K562 (cell line): ENCODE data around the gene HEXIM1. TPM values are rescaled to one million over a fixed set of nuclear protein-coding genes. Genes with fewer than 3 reads are reported as not detected.

Experiments used
- EHMT2 ChIP-seq: fragments of 450-650 bp; IDR thresholded peaks from 2 replicates; pipeline ENCODE4 v1.6.1; 2018; ENCODE audit warnings: antibody characterized with exemption
- HEY1 ChIP-seq: fragments of 250-450 bp; sonication (Bioruptor Pico); IDR thresholded peaks from 2 replicates; pipeline ENCODE4 v1.5.0; 2020; ENCODE audit warnings: mild to moderate bottlenecking, moderate library complexity, borderline replicate concordance
- HOXB6 ChIP-seq: fragments of 250-450 bp; sonication (Bioruptor Pico); IDR thresholded peaks from 2 replicates; pipeline ENCODE4 v1.5.1; 2022; ENCODE audit warnings: mild to moderate bottlenecking, borderline replicate concordance
- KHSRP ChIP-seq: fragments of 450-650 bp; IDR thresholded peaks from 2 replicates; pipeline ENCODE4 v1.6.1; 2017
- RBM17 ChIP-seq: fragments of 200-400 bp; formaldehyde crosslinking; IDR thresholded peaks from 2 replicates; pipeline ENCODE4 v1.6.1; 2017; ENCODE audit warnings: low read depth, mild to moderate bottlenecking, low read length, borderline replicate concordance
- ZNF184 ChIP-seq: sonication (generic); formaldehyde crosslinking; IDR thresholded peaks from 2 replicates; pipeline ENCODE4 v1.5.0; 2020; ENCODE audit warnings: missing genetic modification reagents
- polyA plus RNA-seq, 8 experiments: library from polyadenylated mRNA; depleted of rRNA in 4 of 8; stranded (reverse) in 5 of 8; unstranded in 3 of 8; fragments of >200 nt; fragmentation: Nextera tagmentation in 2 of 8; fragmentation: Illumina TruSeq in 1 of 8; extraction: Ambion mirVana in 2 of 8; extraction: Trizol in 1 of 8; gene quantifications; 2 replicates each; pipeline versions ENCODE4 v1.2.1 to v1.2.3, GENCODE V29; 2011 to 2014; ENCODE audit warnings: inconsistent platforms in 1 of 8, missing spikeins in 1 of 8
- total RNA-seq, 7 experiments: library from RNA; depleted of rRNA in 6 of 7; stranded (reverse); fragments of >200 nt in 6 of 7; fragmentation: Illumina TruSeq in 2 of 7; extraction: Trizol in 2 of 7; gene quantifications; 2 replicates each; pipeline versions ENCODE4 v1.2.1 to v1.2.3, GENCODE V29; 2011 to 2021; ENCODE audit warnings: low replicate concordance in 1 of 7
- TF ChIP-seq, protein P1 (sequence below), 2 experiments: fragments of 450-650 bp; IDR thresholded peaks; 2 replicates each; pipeline ENCODE4 v1.6.1; 2016; ENCODE audit warnings: mild to moderate bottlenecking in 2 of 2, borderline replicate concordance in 1 of 2, low read depth in 1 of 2, moderate library complexity in 1 of 2
- TF ChIP-seq, protein P2 (sequence below), 2 experiments: fragments of 450-650 bp; formaldehyde crosslinking in 1 of 2; IDR thresholded peaks; 2 replicates each; pipeline versions ENCODE4 v1.4.0 to v1.6.1; 2014 to 2020; ENCODE audit warnings: mild to moderate bottlenecking in 2 of 2, borderline replicate concordance in 1 of 2, low read depth in 1 of 2

HEXIM1 gene
- total and polyA plus RNA-seq, 9 of the 15 experiments (the other 6 are each of a cell fraction or from before 2014, with no cell fraction given), result 1.4 to 28.3 (median 9.1) TPM

DNA sequence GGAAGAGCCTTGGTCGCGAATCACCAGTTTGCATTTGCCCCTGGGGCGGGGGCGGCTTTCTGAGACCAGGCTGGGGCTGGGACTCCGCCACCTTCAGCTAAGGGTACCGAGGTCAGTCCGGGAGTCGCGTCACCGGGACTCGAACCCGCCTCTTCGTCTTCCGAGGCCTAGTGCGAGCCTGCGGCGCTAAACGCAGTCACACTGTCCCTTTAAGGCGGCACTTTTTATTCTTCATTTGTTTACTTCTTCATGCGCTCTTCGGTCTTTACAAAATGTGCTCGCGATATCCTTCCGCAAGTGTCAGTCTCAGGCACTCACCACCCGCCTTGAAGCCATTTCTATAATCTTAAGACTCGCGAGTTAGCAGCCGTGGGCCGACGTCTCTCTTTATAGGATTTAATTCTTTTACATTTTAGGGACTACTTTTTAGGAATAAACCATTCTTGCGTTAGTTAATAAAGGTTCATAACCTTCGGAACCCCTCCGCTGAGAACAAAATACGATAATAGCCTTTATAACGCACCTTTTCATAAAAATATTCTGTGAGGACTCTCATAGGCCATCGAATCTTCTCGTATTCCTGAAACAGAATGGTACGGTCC is 593 bp upstream of the HEXIM1 start (continued):
- TF ChIP-seq, protein P1, sequence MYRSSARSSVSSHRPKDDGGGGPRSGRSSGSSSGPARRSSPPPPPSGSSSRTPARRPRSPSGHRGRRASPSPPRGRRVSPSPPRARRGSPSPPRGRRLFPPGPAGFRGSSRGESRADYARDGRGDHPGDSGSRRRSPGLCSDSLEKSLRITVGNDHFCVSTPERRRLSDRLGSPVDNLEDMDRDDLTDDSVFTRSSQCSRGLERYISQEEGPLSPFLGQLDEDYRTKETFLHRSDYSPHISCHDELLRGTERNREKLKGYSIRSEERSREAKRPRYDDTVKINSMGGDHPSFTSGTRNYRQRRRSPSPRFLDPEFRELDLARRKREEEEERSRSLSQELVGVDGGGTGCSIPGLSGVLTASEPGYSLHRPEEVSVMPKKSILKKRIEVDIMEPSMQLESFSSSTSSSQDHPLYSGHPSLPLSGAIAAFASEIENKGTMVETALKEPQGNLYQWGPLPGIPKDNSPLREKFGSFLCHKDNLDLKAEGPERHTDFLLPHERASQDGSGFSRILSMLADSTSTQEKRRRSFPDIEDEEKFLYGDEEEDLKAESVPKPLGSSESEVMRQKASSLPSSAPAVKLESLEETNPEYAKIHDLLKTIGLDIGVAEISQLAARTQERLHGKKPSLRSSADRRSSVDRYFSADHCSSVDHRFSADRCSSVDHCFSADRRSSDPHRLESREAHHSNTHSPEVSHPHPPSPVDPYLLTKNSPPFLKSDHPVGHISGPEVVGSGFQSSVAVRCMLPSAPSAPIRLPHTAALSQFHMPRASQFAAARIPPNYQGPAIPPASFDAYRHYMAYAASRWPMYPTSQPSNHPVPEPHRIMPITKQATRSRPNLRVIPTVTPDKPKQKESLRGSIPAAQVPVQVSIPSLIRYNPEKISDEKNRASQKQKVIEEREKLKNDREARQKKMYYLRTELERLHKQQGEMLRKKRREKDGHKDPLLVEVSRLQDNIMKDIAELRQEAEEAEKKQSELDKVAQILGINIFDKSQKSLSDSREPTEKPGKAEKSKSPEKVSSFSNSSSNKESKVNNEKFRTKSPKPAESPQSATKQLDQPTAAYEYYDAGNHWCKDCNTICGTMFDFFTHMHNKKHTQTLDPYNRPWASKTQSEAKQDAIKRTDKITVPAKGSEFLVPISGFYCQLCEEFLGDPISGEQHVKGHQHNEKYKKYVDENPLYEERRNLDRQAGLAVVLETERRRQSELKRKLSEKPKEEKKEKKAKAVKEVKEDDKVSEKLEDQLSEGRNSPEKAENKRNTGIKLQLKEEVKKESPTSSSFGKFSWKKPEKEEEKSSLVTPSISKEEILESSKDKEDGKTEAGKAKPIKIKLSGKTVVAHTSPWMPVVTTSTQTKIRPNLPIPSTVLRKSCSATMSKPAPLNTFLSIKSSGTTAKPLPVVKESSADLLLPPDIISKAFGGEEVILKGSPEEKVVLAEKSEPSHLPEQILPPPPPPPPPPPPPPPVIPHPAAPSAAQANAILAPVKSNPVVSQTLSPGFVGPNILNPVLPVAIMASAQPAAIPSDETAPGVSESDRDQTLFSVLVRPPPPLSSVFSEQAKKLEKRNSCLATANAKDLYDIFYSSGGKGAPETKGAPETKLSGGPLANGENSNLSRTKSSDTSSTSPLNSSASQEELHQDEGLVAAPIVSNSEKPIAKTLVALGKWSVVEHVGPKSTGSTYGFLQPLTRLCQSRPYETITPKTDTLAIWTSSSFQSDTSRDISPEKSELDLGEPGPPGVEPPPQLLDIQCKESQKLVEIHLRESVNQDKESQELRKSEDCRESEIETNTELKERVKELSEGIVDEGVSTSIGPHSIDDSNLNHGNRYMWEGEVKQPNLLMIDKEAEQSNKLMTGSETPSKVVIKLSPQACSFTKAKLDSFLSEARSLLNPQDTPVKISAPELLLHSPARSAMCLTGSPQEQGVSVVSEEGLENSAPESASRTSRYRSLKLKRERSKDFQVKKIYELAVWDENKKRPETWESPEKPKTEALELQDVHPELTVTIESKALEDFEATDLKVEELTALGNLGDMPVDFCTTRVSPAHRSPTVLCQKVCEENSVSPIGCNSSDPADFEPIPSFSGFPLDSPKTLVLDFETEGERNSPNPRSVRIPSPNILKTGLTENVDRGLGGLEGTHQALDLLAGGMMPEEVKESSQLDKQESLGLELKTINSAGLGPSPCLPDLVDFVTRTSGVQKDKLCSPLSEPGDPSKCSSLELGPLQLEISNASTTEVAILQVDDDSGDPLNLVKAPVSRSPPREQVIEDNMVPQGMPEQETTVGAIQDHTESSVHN (IDR thresholded peaks at IDR 0.05; ENCODE audit: borderline replicate concordance in 1 of 2, low read depth in 1 of 2), result peak in 1 of 2 experiments; percentile 68; a peak in 1 of 4 replicates
- TF ChIP-seq, protein P2, sequence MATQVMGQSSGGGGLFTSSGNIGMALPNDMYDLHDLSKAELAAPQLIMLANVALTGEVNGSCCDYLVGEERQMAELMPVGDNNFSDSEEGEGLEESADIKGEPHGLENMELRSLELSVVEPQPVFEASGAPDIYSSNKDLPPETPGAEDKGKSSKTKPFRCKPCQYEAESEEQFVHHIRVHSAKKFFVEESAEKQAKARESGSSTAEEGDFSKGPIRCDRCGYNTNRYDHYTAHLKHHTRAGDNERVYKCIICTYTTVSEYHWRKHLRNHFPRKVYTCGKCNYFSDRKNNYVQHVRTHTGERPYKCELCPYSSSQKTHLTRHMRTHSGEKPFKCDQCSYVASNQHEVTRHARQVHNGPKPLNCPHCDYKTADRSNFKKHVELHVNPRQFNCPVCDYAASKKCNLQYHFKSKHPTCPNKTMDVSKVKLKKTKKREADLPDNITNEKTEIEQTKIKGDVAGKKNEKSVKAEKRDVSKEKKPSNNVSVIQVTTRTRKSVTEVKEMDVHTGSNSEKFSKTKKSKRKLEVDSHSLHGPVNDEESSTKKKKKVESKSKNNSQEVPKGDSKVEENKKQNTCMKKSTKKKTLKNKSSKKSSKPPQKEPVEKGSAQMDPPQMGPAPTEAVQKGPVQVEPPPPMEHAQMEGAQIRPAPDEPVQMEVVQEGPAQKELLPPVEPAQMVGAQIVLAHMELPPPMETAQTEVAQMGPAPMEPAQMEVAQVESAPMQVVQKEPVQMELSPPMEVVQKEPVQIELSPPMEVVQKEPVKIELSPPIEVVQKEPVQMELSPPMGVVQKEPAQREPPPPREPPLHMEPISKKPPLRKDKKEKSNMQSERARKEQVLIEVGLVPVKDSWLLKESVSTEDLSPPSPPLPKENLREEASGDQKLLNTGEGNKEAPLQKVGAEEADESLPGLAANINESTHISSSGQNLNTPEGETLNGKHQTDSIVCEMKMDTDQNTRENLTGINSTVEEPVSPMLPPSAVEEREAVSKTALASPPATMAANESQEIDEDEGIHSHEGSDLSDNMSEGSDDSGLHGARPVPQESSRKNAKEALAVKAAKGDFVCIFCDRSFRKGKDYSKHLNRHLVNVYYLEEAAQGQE (IDR thresholded peaks at IDR 0.05; ENCODE audit: borderline replicate concordance), result 0 out of 2 replicates have a peak, but pooled peaks have one; percentile 3
- TF ChIP-seq, protein P2 (CRISPR knock-in tag; IDR thresholded peaks at IDR 0.05; ENCODE audit: low read depth), result no peak
- TF ChIP-seq ZNF184, result no peak
- TF ChIP-seq HEY1, result no peak
- no peak for TF ChIP-seq RBM17
- 0 out of 2 replicates have a peak, but pooled peaks have one; percentile 47 for TF ChIP-seq KHSRP
- TF ChIP-seq HOXB6 (CRISPR knock-in tag), result no peak; the same call in 1 of the 2 replicates
- no peak for TF ChIP-seq EHMT2
